Activated CD8-positive, alpha-beta memory T cell treated with anti-CD3 and anti-CD28 coated beads, Interleukin-2, amount 10 ng/mL, durations not matched to agents 7 days and 5 days (primary cell): ENCODE results near the gene UNC93A. TPM values are rescaled to one million over a fixed set of nuclear protein-coding genes. Genes with fewer than 3 reads are reported as not detected.
"Not testable (repeated sequence)": the region's sequence is repeated elsewhere in the genome, so short reads cannot be mapped to it uniquely, and the experiment has no call there.

Source experiments
- ATAC-seq: fragments of 150-1000 bp; cut with Tn5 transposase; one replicate; pipeline ENCODE4 v1.10.0; 2021; ENCODE audit warnings: moderate library complexity
- CTCF ChIA-PET: fragments of 350-600 bp; sonication (Branson Sonifier 250); formaldehyde crosslinking; loops from one replicate; lab custom pipeline; 2021; ENCODE audit warnings: antibody characterized with exemption; lab: Charles Lee
- DNase-seq: peaks from one replicate; pipeline ENCODE4 v3.0.0-alpha.2; 2020
- H3K27ac Mint-ChIP-seq: one replicate; pipeline ENCODE4 v1.8.0; 2021; ENCODE audit warnings: mild to moderate bottlenecking, mixed read lengths
- H3K27me3 Mint-ChIP-seq: one replicate; pipeline ENCODE4 v1.8.0; 2021; ENCODE audit warnings: mixed read lengths
- H3K36me3 Mint-ChIP-seq: one replicate; pipeline ENCODE4 v1.8.0; 2021; ENCODE audit warnings: mild to moderate bottlenecking, mixed read lengths
- H3K4me1 Mint-ChIP-seq: one replicate; pipeline ENCODE4 v1.8.0; 2021; ENCODE audit warnings: mixed read lengths
- H3K4me3 Mint-ChIP-seq: one replicate; pipeline ENCODE4 v1.8.0; 2021; ENCODE audit warnings: mild to moderate bottlenecking, moderate library complexity, mixed read lengths
- H3K9me3 Mint-ChIP-seq: one replicate; pipeline ENCODE4 v1.8.0; 2022; ENCODE audit warnings: low read depth, mixed read lengths
- total RNA-seq, 2 experiments: library from RNA; stranded (reverse); gene quantifications; one replicate each; pipeline ENCODE4 v1.2.3, GENCODE V29; 2021

Gene UNC93A
- total RNA-seq, 2 experiments from 2014 or later, result not detected

DNA sequence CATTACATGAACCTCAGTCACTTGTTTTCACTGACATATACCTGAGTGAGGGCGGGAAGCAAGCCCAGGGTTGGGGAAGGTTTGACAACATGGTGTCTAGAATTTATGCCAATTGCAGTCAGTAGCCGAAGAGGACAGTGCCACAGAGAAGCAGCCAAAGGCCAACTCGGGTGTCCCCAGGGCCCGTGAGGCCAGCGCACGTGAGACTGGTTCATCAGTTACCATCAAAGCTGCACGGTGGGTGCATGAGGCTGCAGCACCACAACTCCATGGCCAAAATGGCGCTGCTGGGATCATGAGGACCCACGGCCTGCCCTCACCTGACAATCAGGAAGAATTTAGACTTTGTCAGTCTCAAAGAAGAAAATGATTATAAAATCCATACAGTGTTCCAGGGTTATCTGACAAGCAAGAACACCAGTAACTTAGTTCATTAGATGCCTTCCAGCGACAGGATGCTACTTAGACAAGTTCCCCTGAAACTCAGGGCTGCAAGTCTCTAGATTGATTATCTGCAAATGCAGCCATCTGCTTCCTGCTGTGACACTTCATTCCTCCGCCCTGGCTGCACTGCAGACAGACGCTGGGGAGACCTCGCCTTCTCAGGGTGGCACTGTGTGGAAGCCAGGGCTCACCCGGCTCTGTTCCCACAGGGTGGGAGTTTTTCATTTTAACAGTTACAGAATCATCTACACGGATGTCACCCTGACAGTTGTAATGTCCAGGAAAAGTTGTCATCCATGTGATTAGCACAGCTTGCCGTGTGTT is 12.8 kb upstream of the UNC93A start:
- H3K4me3 Mint-ChIP-seq, H3K36me3 Mint-ChIP-seq, H3K4me1 Mint-ChIP-seq, H3K27ac Mint-ChIP-seq, ATAC-seq, H3K9me3 Mint-ChIP-seq, CTCF ChIA-PET, DNase-seq: not testable (repeated sequence)
- peaks cover 29% of the 10 kb centered on the region for H3K27me3 Mint-ChIP-seq

DNA sequence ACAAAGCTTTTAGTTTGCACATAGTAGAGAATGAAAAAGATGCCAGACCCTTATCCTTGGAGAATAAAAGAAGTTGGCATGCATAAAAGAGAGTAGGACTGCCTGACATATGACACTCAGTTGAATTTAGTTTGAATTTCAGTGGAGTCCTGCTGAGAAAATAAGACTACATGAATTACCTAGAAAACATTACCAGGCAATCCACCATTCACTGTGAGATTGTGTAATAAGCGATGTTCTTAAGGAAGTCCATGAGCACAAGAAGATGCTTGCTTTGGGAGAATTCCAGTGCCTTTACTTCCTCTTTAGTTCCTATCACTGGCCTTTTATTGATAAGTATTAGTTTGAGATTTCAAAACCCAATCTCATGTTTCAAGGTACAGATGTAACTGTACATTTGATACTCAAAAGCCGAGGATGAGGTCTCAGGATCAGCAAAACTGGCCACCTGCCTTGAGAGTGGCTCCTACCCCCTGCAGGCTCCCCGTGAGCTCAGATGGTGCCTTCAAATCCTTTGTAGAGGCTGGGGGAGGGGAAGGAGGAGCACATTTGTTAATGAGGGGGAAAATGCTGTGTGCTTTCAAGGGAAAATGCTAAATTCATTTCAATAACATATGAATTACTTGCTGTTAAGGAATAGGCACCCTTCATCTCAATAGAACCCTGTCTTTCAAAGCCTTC is 11.2 kb upstream of the UNC93A start:
- H3K4me1 Mint-ChIP-seq, result no peaks in the 10 kb centered on the region
- no peaks in the 10 kb centered on the region for H3K36me3 Mint-ChIP-seq
- ATAC-seq (no peak), DNase-seq (no peak)
- no peak overlapping the region for H3K4me3 Mint-ChIP-seq
- no peaks in the 10 kb centered on the region for H3K9me3 Mint-ChIP-seq
- no peak overlapping the region for H3K27ac Mint-ChIP-seq
- peaks cover 28% of the 10 kb centered on the region for H3K27me3 Mint-ChIP-seq
- CTCF ChIA-PET, result no interaction called here

DNA sequence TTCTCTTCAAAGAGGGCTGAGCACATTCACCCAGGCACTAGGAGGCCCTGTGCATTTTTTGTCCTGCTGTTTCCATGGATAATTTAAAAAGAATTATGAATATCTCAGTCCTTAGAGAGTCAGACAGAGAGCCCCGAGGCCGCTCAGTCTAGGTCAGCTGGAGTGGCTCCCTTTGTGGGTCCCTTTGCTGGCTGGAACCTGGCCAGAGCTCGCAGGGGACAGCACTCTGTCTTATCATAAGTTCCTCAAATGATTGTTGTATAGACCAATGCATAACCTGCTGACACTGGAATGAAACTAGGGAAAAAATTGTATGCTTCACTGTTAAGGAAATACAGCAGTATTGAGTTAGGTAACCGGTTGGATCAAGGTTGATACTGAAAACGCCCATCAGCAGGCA is 10.6 kb upstream of the UNC93A start:
- H3K4me1 Mint-ChIP-seq, ATAC-seq, H3K27ac Mint-ChIP-seq, H3K9me3 Mint-ChIP-seq, H3K4me3 Mint-ChIP-seq, DNase-seq, H3K36me3 Mint-ChIP-seq, CTCF ChIA-PET: not testable (repeated sequence)
- H3K27me3 Mint-ChIP-seq, result peaks cover 23% of the 10 kb centered on the region

DNA sequence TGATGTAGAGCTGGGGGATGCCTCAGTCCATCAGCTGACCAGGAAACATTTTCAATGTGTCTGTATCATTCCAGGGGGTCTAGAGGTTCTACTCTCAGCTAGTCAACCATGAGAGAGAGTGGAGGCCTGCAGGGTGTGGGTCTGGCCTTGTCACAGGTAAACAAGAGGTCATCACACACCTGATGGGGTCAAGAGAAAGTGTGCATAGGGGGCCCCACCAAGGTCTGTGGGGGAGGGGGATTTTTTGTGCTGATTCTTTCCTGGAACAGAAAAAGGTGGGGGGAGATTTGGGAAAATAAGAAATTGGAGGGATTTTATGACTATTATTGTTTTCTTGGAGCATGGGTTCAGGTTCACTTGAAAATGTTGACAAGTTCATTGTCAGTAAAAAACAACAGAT is 8.9 kb upstream of the UNC93A start:
- CTCF ChIA-PET, result no interaction called here

DNA sequence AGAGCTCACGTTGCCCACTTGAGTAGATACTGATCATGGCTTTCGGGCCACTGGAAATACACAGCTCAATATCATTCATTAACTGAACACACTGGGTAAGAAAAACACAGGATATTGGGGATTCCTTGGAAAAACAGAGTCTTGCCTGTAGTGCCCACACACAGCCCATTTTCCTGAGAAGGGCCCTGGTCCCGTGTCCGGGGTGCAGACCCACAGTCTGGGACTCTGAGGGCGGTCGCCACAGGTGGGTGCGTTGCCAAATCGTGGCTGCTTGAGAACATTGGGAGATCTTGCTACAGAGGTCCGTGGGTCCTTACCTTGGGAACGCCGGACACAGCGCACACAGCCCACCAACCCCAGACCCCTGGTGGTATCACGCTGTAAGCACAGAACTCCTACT is 6.5 kb upstream of the UNC93A start:
- DNase-seq, H3K27ac Mint-ChIP-seq, H3K4me3 Mint-ChIP-seq, H3K4me1 Mint-ChIP-seq, H3K36me3 Mint-ChIP-seq, ATAC-seq, H3K9me3 Mint-ChIP-seq, H3K27me3 Mint-ChIP-seq: not testable (repeated sequence)
- CTCF ChIA-PET, result interaction anchor here (0.6 kb wide), 1 partner anchor 64 kb away, joined by 3 read pairs; no protein-coding TSS in a partner anchor

More for the DNA sequence above, 8.9 kb upstream of the UNC93A start:
- no peak for DNase-seq
- Mint-ChIP-seq H3K36me3 (no peaks in the 10 kb centered on the region), H3K4me1 (no peaks in the 10 kb centered on the region), H3K27me3 (peaks cover 21% of the 10 kb centered on the region), H3K9me3 (no peaks in the 10 kb centered on the region), H3K27ac (no peak overlapping the region), H3K4me3 (no peak overlapping the region)
- ATAC-seq, result no peak

DNA sequence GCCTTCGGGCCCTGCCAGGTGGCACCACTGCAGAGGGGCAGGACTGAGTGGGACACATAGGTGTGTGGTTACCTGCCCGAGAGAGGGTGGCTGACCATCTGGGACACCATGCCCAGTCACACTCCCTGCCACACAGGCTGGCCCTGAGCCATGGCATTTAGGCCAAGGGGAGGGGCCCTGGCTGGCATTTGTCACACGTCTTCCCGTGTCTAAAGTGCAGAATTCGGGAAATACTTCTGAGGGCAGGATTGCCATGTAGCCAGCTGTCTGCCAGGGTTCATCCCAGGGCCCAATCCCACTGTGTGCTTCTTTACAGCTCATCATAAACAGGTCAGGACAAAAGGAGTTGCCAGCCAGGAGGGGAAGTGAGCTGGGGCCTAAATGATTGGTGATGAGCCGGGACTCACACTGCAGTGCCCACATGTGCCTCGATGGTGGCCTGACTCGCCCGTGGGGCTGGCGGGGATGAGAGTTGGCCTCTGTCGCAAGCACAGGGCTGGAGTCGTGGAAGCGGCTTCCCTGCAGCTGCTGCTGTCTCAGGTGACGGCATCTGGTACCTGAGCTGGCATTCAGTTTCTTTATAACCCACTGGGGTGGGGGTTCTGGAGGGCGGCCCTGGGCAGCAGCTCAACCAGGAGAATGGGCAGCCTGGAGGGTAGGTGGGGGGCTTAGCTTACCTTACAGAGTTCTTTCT is 5.9 kb upstream of the UNC93A start:
- no peak for DNase-seq
- H3K9me3 Mint-ChIP-seq, result no peaks in the 10 kb centered on the region
- no peaks in the 10 kb centered on the region for H3K4me1 Mint-ChIP-seq
- no peak for ATAC-seq
- H3K4me3 Mint-ChIP-seq, result no peak overlapping the region
- H3K36me3 Mint-ChIP-seq, result no peaks in the 10 kb centered on the region
- H3K27me3 Mint-ChIP-seq, result peaks cover 10% of the 10 kb centered on the region
- CTCF ChIA-PET, result no interaction called here
- no peak overlapping the region for H3K27ac Mint-ChIP-seq

DNA sequence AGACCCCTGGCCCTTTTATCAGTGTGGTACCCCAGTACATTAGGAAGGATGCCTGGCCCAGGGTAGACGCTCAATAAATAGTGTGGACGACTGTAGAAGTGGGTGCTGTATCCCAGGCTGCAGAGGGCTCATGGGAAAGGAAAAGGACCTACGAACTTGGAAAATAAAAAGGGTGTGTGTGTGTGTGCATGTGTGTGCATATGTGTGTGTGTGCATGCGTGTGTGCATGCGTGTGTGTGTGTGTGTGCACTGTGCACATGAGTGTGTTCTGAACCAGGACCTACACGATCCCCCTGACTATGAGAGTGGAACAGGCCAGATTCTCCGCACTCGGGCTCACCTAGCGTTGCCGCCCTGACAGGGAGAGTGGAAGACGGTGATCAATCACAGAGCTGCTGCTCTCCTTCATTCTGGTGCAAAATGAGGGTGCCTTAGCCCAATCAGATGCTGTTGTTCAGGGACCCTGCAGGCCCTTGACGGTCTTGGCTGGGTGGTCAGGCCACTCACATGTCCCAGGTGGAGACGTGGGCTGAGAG is 3.5 kb upstream of the UNC93A start:
- Mint-ChIP-seq H3K27ac (no peak overlapping the region), H3K36me3 (no peaks in the 10 kb centered on the region), H3K4me1 (no peaks in the 10 kb centered on the region), H3K27me3 (peaks cover 18% of the 10 kb centered on the region), H3K9me3 (no peaks in the 10 kb centered on the region), H3K4me3 (no peak overlapping the region)
- ATAC-seq (no peak), DNase-seq (no peak)
- CTCF ChIA-PET, result no interaction called here

DNA sequence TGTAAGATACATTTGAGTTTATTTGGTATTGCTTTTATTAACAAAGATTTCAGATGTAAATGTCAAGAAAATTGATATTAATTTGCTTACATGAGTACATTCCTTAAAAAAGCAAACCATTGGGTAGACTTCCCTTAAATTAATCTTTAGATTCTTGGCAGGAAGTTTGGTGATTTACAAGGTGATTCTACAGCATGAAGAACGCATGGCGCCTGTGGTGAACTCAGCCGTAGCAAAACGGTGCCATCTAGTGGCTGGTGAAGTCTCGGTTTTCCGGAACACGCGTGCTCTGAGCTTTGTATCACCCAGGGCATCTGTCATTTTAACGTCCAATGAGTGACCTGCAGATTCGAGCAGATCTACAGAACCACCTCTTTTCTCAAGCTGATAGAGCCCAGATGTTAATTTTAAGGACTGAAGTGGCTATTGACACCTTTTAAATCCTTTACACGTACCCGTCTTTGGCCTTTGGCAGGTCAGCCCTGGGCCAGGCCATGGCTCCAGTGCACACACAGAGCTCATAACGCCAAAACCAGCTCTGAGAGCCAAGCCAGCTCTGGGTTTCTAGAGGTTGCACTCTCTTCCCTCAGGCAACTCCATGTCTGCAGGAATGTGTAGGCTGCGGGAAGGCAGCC is 2.4 kb upstream of the UNC93A start:
- CTCF ChIA-PET, result interaction anchor here (0.9 to 1.2 kb wide), 3 partner anchors 58 to 514 kb away, joined by 3 read pairs; no protein-coding TSS in a partner anchor
- H3K27me3 Mint-ChIP-seq, result peaks cover 13% of the 10 kb centered on the region
- not testable (repeated sequence) for H3K4me3 Mint-ChIP-seq, H3K27ac Mint-ChIP-seq, H3K36me3 Mint-ChIP-seq, H3K9me3 Mint-ChIP-seq, H3K4me1 Mint-ChIP-seq
- peak; percentile 89 for ATAC-seq
- peak; percentile 49 for DNase-seq

DNA sequence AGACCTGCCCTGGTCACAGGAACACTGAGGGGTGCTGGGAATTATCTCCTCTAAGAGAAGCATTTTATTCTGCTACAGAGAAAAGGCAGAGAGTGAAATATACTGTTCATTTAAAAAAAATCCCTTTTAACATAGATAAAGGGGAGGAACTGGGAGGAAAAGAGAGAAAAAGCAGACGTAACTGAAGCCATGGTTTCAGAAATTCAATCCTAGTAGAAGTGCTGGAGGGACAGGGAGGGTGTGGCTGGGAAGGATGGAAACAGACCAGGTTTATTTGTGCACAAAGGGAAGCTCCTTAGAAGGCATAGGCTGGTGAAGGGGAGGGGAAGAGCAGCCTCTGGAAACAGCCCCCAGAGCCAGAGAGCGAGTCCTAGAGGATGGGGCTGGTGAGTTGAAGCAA is 1.8 kb upstream of the UNC93A start:
- not testable (repeated sequence) for H3K9me3 Mint-ChIP-seq, H3K36me3 Mint-ChIP-seq, H3K27ac Mint-ChIP-seq, H3K4me3 Mint-ChIP-seq, ATAC-seq, H3K4me1 Mint-ChIP-seq, DNase-seq
- peaks cover 13% of the 10 kb centered on the region for H3K27me3 Mint-ChIP-seq
- CTCF ChIA-PET, result interaction anchor here (0.9 to 3.0 kb wide), 5 partner anchors 59 to 515 kb away, joined by 3 to 14 read pairs (median 3); no protein-coding TSS in a partner anchor

DNA sequence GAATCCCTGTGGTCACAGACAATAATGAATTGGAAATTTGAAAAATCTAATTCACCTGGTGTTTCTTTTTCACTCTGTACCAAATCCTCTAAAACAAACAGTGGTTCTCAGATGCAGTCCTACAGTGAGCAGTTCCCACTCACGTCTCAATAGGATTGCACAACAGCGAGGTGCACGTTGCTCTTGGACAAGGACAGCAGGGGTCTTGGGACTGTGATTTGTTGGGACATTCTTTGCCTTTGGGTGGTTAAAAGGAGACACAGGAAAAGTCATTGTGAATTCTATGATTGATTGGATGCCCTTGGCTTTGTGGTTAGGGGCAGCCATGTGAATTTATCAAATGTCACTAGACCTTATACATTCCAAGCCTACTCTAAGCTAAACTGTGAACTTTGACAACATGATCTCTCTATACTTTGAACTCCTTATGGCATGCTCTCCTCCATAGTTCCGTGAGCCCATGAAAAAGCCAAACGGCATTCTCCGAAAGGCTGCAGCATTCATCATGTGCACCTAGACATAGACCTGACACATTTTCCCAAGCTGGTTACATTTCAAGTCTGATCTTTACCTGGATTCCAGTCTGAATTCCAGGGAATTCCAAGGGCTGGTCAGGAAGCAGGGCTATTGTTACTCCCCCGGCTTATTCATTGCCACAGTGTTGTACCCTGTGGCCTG is 647 bp downstream of the UNC93A start:
- CTCF ChIA-PET, result interaction anchor here (1.3 to 3.0 kb wide), 2 partner anchors 18 to 517 kb away, joined by 3 to 14 read pairs; no protein-coding TSS in a partner anchor
- Mint-ChIP-seq H3K4me3 (no peak overlapping the region), H3K27ac (no peak overlapping the region), H3K27me3 (peaks cover 13% of the 10 kb centered on the region), H3K4me1 (no peaks in the 10 kb centered on the region), H3K36me3 (no peaks in the 10 kb centered on the region), H3K9me3 (no peaks in the 10 kb centered on the region)
- no peak for DNase-seq
- no peak for ATAC-seq

DNA sequence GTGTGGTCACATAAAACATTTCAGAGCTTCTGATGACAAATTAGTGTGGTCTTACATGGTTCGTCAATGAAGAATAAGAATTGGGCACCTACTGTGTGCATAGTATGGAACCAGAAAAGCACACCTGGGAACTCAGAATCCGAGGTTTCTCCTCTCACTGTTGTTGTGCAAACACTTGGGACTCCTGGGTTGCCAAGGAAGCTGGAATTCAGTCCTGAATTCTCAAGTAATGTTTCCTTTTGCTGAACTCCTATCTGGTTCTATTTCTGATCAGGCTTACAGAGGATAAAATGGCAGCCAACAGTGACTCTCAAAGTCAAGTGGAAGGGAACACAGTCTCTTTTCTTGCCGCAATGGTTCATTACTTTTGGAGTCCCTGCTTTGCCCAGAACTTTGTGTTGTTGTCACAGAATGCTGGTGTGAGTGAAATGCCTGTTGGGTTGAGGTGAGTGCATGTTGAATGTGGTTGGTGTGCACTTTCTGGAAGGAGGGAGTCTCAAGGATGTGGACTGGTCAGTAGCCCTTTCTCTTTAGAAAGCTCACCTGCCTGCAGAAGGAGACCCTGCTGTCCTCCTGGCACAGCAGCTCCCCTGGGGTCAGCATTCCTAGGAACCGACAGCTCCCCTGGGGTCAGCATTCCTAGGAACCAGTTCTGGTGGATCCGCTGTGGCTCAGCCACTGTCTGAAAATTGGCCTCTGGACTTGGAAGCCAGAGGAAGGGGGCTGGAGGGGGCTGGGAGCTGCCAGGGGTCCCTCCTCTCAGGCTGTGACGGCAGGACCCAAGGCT is 1.4 kb downstream of the UNC93A start:
- no peak for ATAC-seq
- no peak overlapping the region for H3K4me3 Mint-ChIP-seq
- no peak for DNase-seq
- no peak overlapping the region for H3K27ac Mint-ChIP-seq
- no peaks in the 10 kb centered on the region for H3K9me3 Mint-ChIP-seq
- peaks cover 16% of the 10 kb centered on the region for H3K27me3 Mint-ChIP-seq
- CTCF ChIA-PET, result interaction anchor here (3.0 kb wide), 1 partner anchor 518 kb away, joined by 14 read pairs; no protein-coding TSS in a partner anchor
- no peaks in the 10 kb centered on the region for H3K36me3 Mint-ChIP-seq
- no peaks in the 10 kb centered on the region for H3K4me1 Mint-ChIP-seq

DNA sequence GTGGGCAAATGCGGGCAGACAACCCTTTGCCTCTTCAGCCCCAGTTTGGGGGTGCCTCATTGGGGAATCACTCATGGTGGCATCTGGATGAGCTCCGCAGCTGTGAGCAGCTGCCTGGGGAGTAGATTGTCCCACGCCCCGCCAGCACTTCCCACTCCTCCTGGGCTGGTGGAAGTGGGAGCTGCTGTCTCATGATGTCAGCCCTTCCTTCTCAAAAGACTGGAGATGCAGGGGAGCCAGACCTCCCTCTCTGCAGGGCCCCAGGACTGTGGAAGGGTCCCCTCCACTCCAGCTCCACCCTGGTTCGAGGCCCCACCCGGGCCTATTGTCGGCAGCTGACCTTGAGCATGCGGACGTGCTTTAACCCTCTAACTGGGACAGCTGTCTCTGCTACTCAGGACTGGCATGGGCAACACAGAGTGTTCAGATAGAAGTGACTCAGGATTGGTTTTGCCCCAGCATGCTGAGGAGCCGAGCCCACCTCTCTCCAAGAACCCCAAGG is 2.0 kb downstream of the UNC93A start:
- no peaks in the 10 kb centered on the region for H3K4me1 Mint-ChIP-seq
- H3K27me3 Mint-ChIP-seq, result peaks cover 23% of the 10 kb centered on the region
- CTCF ChIA-PET, result no interaction called here
- H3K4me3 Mint-ChIP-seq, result no peak overlapping the region
- H3K36me3 Mint-ChIP-seq, result no peaks in the 10 kb centered on the region
- ATAC-seq, result no peak
- H3K9me3 Mint-ChIP-seq, result no peaks in the 10 kb centered on the region
- no peak for DNase-seq
- no peak overlapping the region for H3K27ac Mint-ChIP-seq
